H1 (cell line): ENCODE data around the gene CSF3R. TPM values are rescaled to one million over a fixed set of nuclear protein-coding genes. Genes with fewer than 3 reads are reported as not detected.

Source experiments
- ATF2 ChIP-seq: IDR thresholded peaks from 2 replicates; pipeline ENCODE4 v1.6.1; 2012; ENCODE audit warnings: low read length, inconsistent platforms
- BCL11A ChIP-seq, 2 experiments: IDR thresholded peaks; one replicate each; pipeline ENCODE4 v1.6.1; 2011; ENCODE audit warnings: low read depth in 2 of 2, low read length in 2 of 2, mild to moderate bottlenecking in 2 of 2
- BRCA1 ChIP-seq: IDR thresholded peaks from 2 replicates; pipeline ENCODE4 v1.6.1; 2012; ENCODE audit warnings: low read depth, low read length, improper control_type of control experiment
- CREB1 ChIP-seq: IDR thresholded peaks from 2 replicates; pipeline ENCODE4 v1.6.1; 2012; ENCODE audit warnings: inconsistent platforms
- CTCF ChIP-seq, 3 experiments: IDR thresholded peaks; 1 replicate in 2 of 3; 2 replicates in 1 of 3; pipeline versions ENCODE4 v1.5.1 to v1.6.1; 2011; ENCODE audit warnings: low read length in 3 of 3, mild to moderate bottlenecking in 3 of 3, inconsistent platforms in 2 of 3, low read depth in 1 of 3, moderate library complexity in 1 of 3; ENCODE audit not compliant: insufficient read depth in 1 of 3; ENCODE audit errors: control extremely low read depth in 1 of 3
- HDAC6 ChIP-seq: IDR thresholded peaks from one replicate; pipeline ENCODE4 v1.7.1; 2012; ENCODE audit warnings: low read depth, mild to moderate bottlenecking, inconsistent platforms, low read length, moderate library complexity
- KDM5A ChIP-seq: fragments of 200-600 bp; IDR thresholded peaks from 2 replicates; pipeline ENCODE4 v1.7.1; 2012; ENCODE audit warnings: mild to moderate bottlenecking, low read length, inconsistent platforms, mixed read lengths
- NRF1 ChIP-seq: IDR thresholded peaks from 2 replicates; pipeline ENCODE4 v1.6.1; 2011; ENCODE audit warnings: mild to moderate bottlenecking, low read depth, low read length, improper control_type of control experiment
- POLR2AphosphoS5 ChIP-seq: IDR thresholded peaks from 2 replicates; pipeline ENCODE4 v1.6.1; 2011; ENCODE audit warnings: low read depth, low read length
- RXRA ChIP-seq: IDR thresholded peaks from 2 replicates; pipeline ENCODE4 v1.6.1; 2011; ENCODE audit warnings: low read depth, mild to moderate bottlenecking, low read length, moderate library complexity; ENCODE audit not compliant: insufficient read depth
- SIRT6 ChIP-seq: IDR thresholded peaks from one replicate; pipeline ENCODE4 v1.7.1; 2012; ENCODE audit warnings: low read length, inconsistent platforms
- SP4 ChIP-seq: IDR thresholded peaks from 2 replicates; pipeline ENCODE4 v1.6.1; 2012; ENCODE audit warnings: low read length, inconsistent platforms
- SUZ12 ChIP-seq: fragments of 200-600 bp; sonication (generic); IDR thresholded peaks from 2 replicates; pipeline ENCODE4 v1.6.1; 2012; ENCODE audit warnings: mild to moderate bottlenecking, inconsistent platforms, low read length, moderate library complexity, mixed read lengths
- TBP ChIP-seq: IDR thresholded peaks from 2 replicates; pipeline ENCODE4 v1.6.1; 2011; ENCODE audit warnings: low read depth, low read length, improper control_type of control experiment
- TCF12 ChIP-seq: IDR thresholded peaks from 2 replicates; pipeline ENCODE4 v1.6.1; 2011; ENCODE audit warnings: low read depth, mild to moderate bottlenecking, low read length
- ZNF274 ChIP-seq: IDR thresholded peaks from 2 replicates; pipeline ENCODE4 v1.7.0; 2012; ENCODE audit warnings: low read length, borderline replicate concordance; ENCODE audit errors: extremely low read depth
- polyA plus RNA-seq, 7 experiments: library from polyadenylated mRNA; depleted of rRNA in 3 of 7; stranded (reverse) in 5 of 7; unstranded in 2 of 7; fragments of >200 nt in 5 of 7; fragments of 200-250 nt in 2 of 7; gene quantifications; 1 replicate in 5 of 7; 2 replicates in 1 of 7; 4 replicates in 1 of 7; pipeline versions ENCODE4 v1.2.1 to v1.2.3, GENCODE V29; 2011 to 2013; ENCODE audit warnings: missing spikeins in 2 of 7, mixed read lengths in 2 of 7
- total RNA-seq: library from RNA; stranded (reverse); fragmentation: NEBNext Ultra II Directional; extraction: Animal tissue kit (Norgen Biotek cat#: 25700); gene quantifications from 2 replicates; pipeline ENCODE4 v1.2.1, GENCODE V29; 2021

The CSF3R gene
- total and polyA plus RNA-seq, 2 of the 8 experiments (the other 6 are each of a cell fraction or from before 2014, with no cell fraction given): not detected

- TF ChIP-seq ATF2 (no peak), SP4 (no peak), HDAC6 (no peak), SUZ12 (no peak), TCF12 (no peak), BRCA1 (no peak), CTCF (IDR thresholded peaks at IDR 0.05; ENCODE audit: control extremely low read depth in 1 of 3, insufficient read depth in 1 of 3, low read depth in 1 of 3, low read length in 3 of 3) (no peak), TBP (peak; percentile 53; the same call in 1 of the 2 replicates), KDM5A (no peak), NRF1 (no peak), CREB1 (no peak; the same call in 1 of the 2 replicates), RXRA (no peak), SIRT6 (no peak), BCL11A (IDR thresholded peaks at IDR 0.05; ENCODE audit: low read depth in 2 of 2, low read length in 2 of 2) (no peak), ZNF274 (no peak), POLR2AphosphoS5 (peak; percentile 69)
- TF ChIP-seq, all 59 proteins: peak for 17
Measured at GRCh38 chr1:36450270-36450918, 32.3 kb downstream of the CSF3R start, which contains the start of gene OSCP1 (continued).
